NCI-H1048 (cell line): ENCODE results near the gene CBFA2T2.
"Not testable (repeated sequence)": the region's sequence is repeated elsewhere in the genome, so short reads cannot be mapped to it uniquely, and the experiment has no call there.

Experiments used
- DNase-seq: peaks from one replicate; lab custom pipeline; 2025; lab: John Stamatoyannopoulos, UW

CBFA2T2 gene

GRCh38 chr20:33490023-33490933 lies at the start of gene CBFA2T2:
TSS of gene CBFA2T2 (plus strand) at chr20:33490096. CDS start at chr20:33490268, 172 bp downstream.
- no peak for DNase-seq

DNA sequence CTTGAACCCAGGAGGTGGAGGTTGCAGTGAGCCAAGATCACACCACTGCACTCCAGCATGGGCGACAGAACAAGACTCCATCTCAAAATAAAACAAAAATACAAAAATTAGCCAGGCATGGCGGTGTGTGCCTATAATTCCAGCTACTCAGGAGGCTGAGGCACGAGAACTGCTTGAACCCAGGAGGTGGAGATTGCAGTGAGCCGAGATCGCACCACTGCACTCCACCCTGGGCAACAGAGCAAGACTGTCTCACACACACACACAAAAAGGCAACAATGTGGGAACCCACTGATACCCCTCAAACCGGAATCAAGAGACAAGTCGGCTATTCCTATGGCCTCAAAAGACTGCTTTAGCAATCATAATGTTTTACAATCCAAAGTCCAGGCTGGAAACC lies 49.3 kb upstream of the CBFA2T2 start:
- not testable (repeated sequence) for DNase-seq

GRCh38 chr20:33441142-33441955 lies 48.5 kb upstream of the CBFA2T2 start:
- DNase-seq = no peak

- no peak for DNase-seq
These were observed 47.5 kb upstream of the CBFA2T2 start for GRCh38 chr20:33442136-33443005.

GRCh38 chr20:33443006-33443511 lies 46.8 kb upstream of the CBFA2T2 start:
- DNase-seq = no peak

DNA sequence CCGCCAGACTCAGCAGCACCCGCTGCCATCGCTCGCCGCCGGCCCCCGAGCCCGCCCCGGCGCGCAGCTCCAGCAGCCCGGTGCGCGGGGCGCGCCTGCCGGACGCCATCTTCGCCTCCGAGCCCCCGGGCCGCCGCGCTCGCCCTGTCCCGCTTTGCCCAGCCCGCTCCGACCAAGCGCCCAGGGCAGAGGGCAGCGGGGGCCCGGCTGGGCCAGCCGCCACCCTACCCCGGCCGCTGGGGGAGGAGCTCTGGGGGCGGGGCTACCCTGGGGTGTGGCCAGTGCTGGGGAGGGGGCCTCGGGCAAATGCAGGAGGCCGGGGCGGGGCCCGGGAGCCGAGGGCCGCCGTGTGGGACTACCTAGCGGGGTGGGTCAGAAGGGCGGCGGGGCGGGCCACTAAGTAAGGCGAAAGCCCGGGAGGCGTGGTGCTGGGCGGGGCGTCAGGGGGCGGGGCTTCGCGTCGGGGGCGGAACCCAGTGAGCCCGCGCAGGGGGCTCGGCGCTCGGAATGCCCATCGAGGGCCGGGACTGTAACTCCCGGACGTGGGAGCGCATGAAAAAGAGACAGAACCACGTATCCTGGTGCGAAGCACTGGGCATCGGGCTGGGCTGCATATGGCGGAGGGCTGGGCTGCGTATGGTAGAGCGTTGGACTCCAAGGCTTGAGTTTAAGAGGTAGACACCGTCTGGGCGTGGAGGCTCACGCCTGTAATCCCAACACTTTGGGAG lies 46.2 kb upstream of the CBFA2T2 start, which contains the start of gene SNTA1:
TSS of gene SNTA1 (minus strand) at position 252 of the 728 bp plus-strand sequence. CDS start at position 109, 143 bp downstream.
- peak; percentile 74 for DNase-seq

DNA sequence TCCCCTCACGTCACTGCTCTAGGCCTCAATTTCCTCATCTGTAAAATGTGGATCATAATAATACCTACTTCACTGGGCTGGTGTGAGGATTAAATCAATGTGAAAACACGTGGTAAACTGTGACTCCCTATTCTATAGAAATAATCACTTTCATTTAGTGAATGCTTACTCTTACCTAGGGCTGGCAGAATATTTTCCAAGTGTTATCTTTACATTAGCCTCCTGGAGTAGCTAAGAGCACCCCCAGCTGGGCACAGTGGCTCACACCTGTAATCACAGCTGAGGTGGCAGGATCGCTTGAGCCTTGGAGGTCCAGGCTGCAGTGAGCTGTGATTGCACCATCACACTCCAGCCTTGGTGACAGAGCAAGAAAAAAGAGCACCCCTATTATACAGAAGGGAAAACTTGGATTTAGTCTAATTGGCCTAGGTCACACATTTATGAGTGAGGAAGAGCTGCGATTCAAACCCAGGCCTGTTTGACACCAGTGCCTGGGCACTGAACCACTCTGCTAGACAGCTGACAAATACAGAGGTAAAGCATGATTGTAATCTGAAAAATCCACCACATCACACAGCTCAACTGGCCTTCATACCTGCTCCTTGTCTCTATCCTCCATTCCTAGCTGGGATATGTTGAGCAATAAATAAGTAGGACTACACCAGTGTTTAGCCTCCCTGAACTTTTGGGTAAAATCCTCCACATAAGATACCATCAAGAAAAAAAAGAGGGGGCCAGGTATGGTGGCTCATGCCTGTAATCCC lies 44.9 kb upstream of the CBFA2T2 start:
- no peak for DNase-seq

DNA sequence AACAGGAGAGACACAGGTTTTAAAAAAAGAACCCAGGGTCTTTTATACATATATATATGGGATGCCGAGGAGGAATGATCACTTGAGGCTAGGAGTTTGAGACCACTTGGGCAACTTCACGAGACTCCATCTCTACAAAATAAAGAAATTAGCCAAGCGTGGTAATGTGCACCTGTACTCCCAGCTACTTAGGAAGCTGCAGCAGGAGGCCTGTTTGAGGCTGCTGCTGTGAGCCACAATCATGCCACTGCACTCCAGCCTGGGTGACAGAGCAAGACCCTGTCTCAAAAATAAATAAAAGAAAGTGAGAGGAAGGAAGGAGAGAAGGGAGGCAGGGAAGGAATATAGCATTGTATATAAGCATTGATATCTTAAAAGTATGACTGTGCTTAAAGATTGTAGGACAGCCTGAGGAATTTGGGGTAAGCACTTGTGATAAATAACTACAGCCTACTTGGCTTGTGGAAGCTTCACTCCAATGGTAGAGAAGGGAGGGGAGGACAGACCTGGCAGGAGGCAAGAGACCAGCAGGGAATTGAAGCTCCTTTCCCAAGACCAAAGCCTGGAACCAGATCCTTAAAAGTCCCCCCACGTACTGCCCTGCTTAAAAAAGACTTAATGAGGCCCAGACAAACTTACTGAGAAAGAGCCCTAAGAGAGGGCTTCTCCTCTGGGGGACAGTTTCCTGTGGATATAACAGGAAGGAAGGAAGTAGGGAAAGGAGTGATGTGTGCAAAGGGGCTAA lies 43.8 kb upstream of the CBFA2T2 start:
- DNase-seq = no peak

- DNase-seq = no peak
These were observed 39.0 kb upstream of the CBFA2T2 start for GRCh38 chr20:33450867-33451266.

- DNase-seq = not testable (repeated sequence)
These were observed 32.8 kb upstream of the CBFA2T2 start for GRCh38 chr20:33456916-33457642.

- DNase-seq = no peak
These were observed 30.3 kb upstream of the CBFA2T2 start for GRCh38 chr20:33459599-33459998.

- no peak for DNase-seq
These were observed 29.2 kb upstream of the CBFA2T2 start for GRCh38 chr20:33460711-33461110.

- DNase-seq = no peak
These were observed 26.4 kb upstream of the CBFA2T2 start for GRCh38 chr20:33463332-33464101.

- DNase-seq = not testable (repeated sequence)
These were observed 25.1 kb upstream of the CBFA2T2 start for GRCh38 chr20:33464759-33465158.

DNA sequence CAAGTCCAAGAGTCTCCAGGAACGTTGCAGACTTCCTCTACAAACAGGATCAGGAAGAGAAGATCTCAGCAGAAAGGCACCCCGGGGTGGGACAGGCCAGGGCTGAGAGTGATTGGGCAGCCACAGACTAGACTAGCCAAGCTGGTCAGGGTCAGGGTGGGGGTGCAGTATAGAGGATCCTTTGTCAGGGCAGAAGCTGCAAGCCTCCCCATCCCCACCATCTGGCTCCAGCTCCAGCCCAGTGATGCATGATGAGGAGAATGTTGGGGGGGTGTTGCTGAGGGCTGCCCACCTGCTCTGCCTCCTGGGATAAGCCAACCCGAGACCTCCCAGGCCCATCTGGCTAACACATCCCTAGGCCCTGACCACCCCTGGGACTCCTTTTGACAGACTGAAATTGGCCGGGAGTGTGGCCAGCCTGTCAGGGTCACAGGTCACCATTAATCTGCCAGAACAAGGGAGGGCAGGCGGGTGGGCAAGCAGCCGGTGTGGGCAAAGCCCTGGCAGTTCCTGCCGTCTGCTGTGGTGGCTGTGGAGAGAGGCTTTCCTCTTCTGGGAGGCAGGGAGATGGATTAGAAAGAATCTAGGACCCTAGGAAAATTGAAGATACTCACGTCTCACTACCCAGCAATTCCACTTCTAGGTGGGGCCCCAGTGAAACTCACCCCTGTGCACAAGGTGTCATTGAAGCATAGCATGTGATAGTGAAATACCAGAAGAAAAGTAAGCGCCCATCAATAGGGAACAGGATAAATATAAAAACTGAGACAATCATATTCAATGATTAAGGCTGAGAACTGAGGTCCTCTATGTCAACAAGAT lies 24.2 kb upstream of the CBFA2T2 start:
- no peak for DNase-seq

GRCh38 chr20:33466303-33466646 lies 23.6 kb upstream of the CBFA2T2 start:
- no peak for DNase-seq

- no peak for DNase-seq
These were observed 19.4 kb upstream of the CBFA2T2 start for GRCh38 chr20:33470457-33470856.
